H9 (cell line): Measurements from ENCODE around the gene PRKAG2. TPM values are rescaled to one million over a fixed set of nuclear protein-coding genes. Genes with fewer than 3 reads are reported as not detected.
"Not testable (repeated sequence)": the region's sequence is repeated elsewhere in the genome, so short reads cannot be mapped to it uniquely, and the experiment has no call there.

Experiments
- DNase-seq: peaks from one replicate; pipeline ENCODE4 v3.0.0-alpha.2; 2017
- H2AFZ ChIP-seq: one replicate; pipeline ENCODE4 v1.6.1; 2013; ENCODE audit warnings: mild to moderate bottlenecking, low read length, control low read depth, moderate library complexity
- H2AK5ac ChIP-seq: 2 replicates; pipeline ENCODE4 v1.6.1; 2013; ENCODE audit warnings: low read length, control low read depth, mixed read lengths; ENCODE audit not compliant: insufficient read length
- H2BK120ac ChIP-seq: one replicate; pipeline ENCODE4 v1.6.1; 2013; ENCODE audit warnings: low read depth, mild to moderate bottlenecking, low read length, control low read depth, inconsistent platforms; ENCODE audit not compliant: poor library complexity, severe bottlenecking
- H2BK12ac ChIP-seq: 2 replicates; pipeline ENCODE4 v1.6.1; 2013; ENCODE audit warnings: low read length, control low read depth, mixed read lengths, low read depth; ENCODE audit not compliant: insufficient read length
- H2BK15ac ChIP-seq: 2 replicates; pipeline ENCODE4 v1.6.1; 2013; ENCODE audit warnings: low read depth, low read length, control low read depth
- H2BK20ac ChIP-seq: one replicate; pipeline ENCODE4 v1.6.1; 2013; ENCODE audit warnings: low read depth, mild to moderate bottlenecking, low read length, control low read depth, inconsistent platforms; ENCODE audit not compliant: poor library complexity, severe bottlenecking
- H2BK5ac ChIP-seq: 2 replicates; pipeline ENCODE4 v1.6.1; 2013; ENCODE audit warnings: low read length, control low read depth, mixed read lengths; ENCODE audit not compliant: insufficient read length
- H3K14ac ChIP-seq: 2 replicates; pipeline ENCODE4 v1.6.1; 2013; ENCODE audit warnings: low read length, control low read depth; ENCODE audit not compliant: insufficient read depth
- H3K18ac ChIP-seq: 2 replicates; pipeline ENCODE4 v1.6.1; 2013; ENCODE audit warnings: low read depth, mild to moderate bottlenecking, mixed read lengths, low read length, control low read depth; ENCODE audit not compliant: insufficient read length
- H3K23ac ChIP-seq: 2 replicates; pipeline ENCODE4 v1.6.1; 2013; ENCODE audit warnings: low read length, control low read depth, mixed read lengths, low read depth; ENCODE audit not compliant: insufficient read length
- H3K23me2 ChIP-seq: 2 replicates; pipeline ENCODE4 v1.6.1; 2013; ENCODE audit warnings: low read depth, mild to moderate bottlenecking, mixed read lengths, low read length, control low read depth; ENCODE audit not compliant: insufficient read length, poor library complexity, severe bottlenecking
- H3K27ac ChIP-seq: 2 replicates; pipeline ENCODE4 v1.5.1; 2013; ENCODE audit warnings: low read length, control low read depth, mixed read lengths, low read depth; ENCODE audit not compliant: insufficient read length
- H3K27me3 ChIP-seq: 2 replicates; pipeline ENCODE4 v1.6.1; 2013; ENCODE audit warnings: low read length, control low read depth, inconsistent platforms; ENCODE audit not compliant: insufficient read depth
- H3K4ac ChIP-seq: 2 replicates; pipeline ENCODE4 v1.6.1; 2013; ENCODE audit warnings: low read depth, mild to moderate bottlenecking, control low read depth, inconsistent platforms, low read length, moderate library complexity
- H3K4me1 ChIP-seq: 2 replicates; pipeline ENCODE4 v1.6.1; 2013; ENCODE audit warnings: low read length, control low read depth, inconsistent platforms; ENCODE audit not compliant: insufficient read depth
- H3K4me2 ChIP-seq: 2 replicates; pipeline ENCODE4 v1.6.1; 2013; ENCODE audit warnings: low read length, control low read depth, mixed read lengths; ENCODE audit not compliant: insufficient read length, insufficient read depth
- H3K56ac ChIP-seq: 2 replicates; pipeline ENCODE4 v1.6.1; 2013; ENCODE audit warnings: low read depth, mild to moderate bottlenecking, mixed read lengths, low read length, control low read depth; ENCODE audit not compliant: insufficient read length
- H3K79me1 ChIP-seq: 2 replicates; pipeline ENCODE4 v1.6.1; 2013; ENCODE audit warnings: low read depth, mild to moderate bottlenecking, moderate library complexity, low read length, control low read depth, inconsistent platforms; ENCODE audit not compliant: insufficient read depth, poor library complexity, severe bottlenecking
- H3K79me2 ChIP-seq: 2 replicates; pipeline ENCODE4 v1.6.1; 2013; ENCODE audit warnings: low read length, control low read depth, inconsistent platforms; ENCODE audit not compliant: insufficient read depth
- H3K9ac ChIP-seq: 2 replicates; pipeline ENCODE4 v1.6.1; 2013; ENCODE audit warnings: low read length, control low read depth, mixed read lengths; ENCODE audit not compliant: insufficient read length; ENCODE audit errors: extremely low read depth
- H3K9me3 ChIP-seq: one replicate; pipeline ENCODE4 v1.6.1; 2013; ENCODE audit warnings: low read depth, low read length, inconsistent platforms; ENCODE audit not compliant: control insufficient read depth
- H3T11ph ChIP-seq: one replicate; pipeline ENCODE4 v1.6.1; 2013; ENCODE audit warnings: mild to moderate bottlenecking, low read length, control low read depth, inconsistent platforms
- H4K20me1 ChIP-seq: one replicate; pipeline ENCODE4 v1.6.1; 2013; ENCODE audit not compliant: control insufficient read depth, insufficient read length, insufficient read depth
- H4K5ac ChIP-seq: 2 replicates; pipeline ENCODE4 v1.6.1; 2013; ENCODE audit warnings: low read depth, mild to moderate bottlenecking, mixed read lengths, low read length, control low read depth; ENCODE audit not compliant: insufficient read length
- H4K8ac ChIP-seq: replicated peaks from 2 replicates; pipeline ENCODE4 v1.6.1; 2013; ENCODE audit warnings: low read length, control low read depth, mixed read lengths, low read depth; ENCODE audit not compliant: insufficient read length
- H4K91ac ChIP-seq: 2 replicates; pipeline ENCODE4 v1.6.1; 2013; ENCODE audit warnings: low read depth, mild to moderate bottlenecking, moderate library complexity, mixed read lengths, low read length, control low read depth; ENCODE audit not compliant: insufficient read length
- H3K27ac Mint-ChIP-seq, 3 experiments: 2 replicates in 2 of 3; 3 replicates in 1 of 3; pipeline ENCODE4 v1.8.0; 2020 to 2021; ENCODE audit warnings: mixed read lengths in 3 of 3, mild to moderate bottlenecking in 1 of 3, moderate library complexity in 1 of 3
- H3K27me3 Mint-ChIP-seq: 2 replicates; pipeline ENCODE4 v1.8.0; 2021; ENCODE audit warnings: low read depth, mild to moderate bottlenecking, moderate library complexity, mixed read lengths
- H3K36me3 Mint-ChIP-seq, 3 experiments: 2 replicates in 2 of 3; 3 replicates in 1 of 3; pipeline ENCODE4 v1.8.0; 2020 to 2021; ENCODE audit warnings: low read depth in 3 of 3, mixed read lengths in 3 of 3; ENCODE audit not compliant: insufficient read depth in 1 of 3
- H3K4me1 Mint-ChIP-seq, 2 experiments: 2 replicates each; pipeline ENCODE4 v1.8.0; 2020; ENCODE audit warnings: mixed read lengths in 2 of 2
- H3K4me3 Mint-ChIP-seq, 2 experiments: 2 replicates in 1 of 2; 3 replicates in 1 of 2; pipeline ENCODE4 v1.8.0; 2020 to 2021; ENCODE audit warnings: mild to moderate bottlenecking in 2 of 2, mixed read lengths in 2 of 2, moderate library complexity in 1 of 2
- H3K9me3 Mint-ChIP-seq, 2 experiments: 2 replicates in 1 of 2; 3 replicates in 1 of 2; pipeline ENCODE4 v1.8.0; 2020; ENCODE audit warnings: mild to moderate bottlenecking in 2 of 2, mixed read lengths in 2 of 2, moderate library complexity in 1 of 2
- WGBS: extraction: QIAGEN DNeasy Blood & Tissue Kit; methylation state at CpG from one replicate; pipeline ENCODE4 v1.1.7; 2013; ENCODE audit warnings: missing lambda C conversion rate, low lambda C conversion rate, mixed read lengths; ENCODE audit not compliant: insufficient read length; ENCODE audit errors: extremely low coverage; 5-methylcytosine and 5-hydroxymethylcytosine counted together
- total RNA-seq: library from RNA; stranded (reverse); gene quantifications from 2 replicates; pipeline ENCODE4 v1.2.1, GENCODE V29; 2021
- TF ChIP-seq, protein P1 (sequence below): fragments of 200-600 bp; sonication (generic); conservative IDR thresholded peaks from 3 replicates; pipeline ENCODE4 v1.8.0; 2021; ENCODE audit warnings: antibody characterized with exemption, mild to moderate bottlenecking

PRKAG2 gene
- total RNA-seq, 1 experiment from 2014 or later, result 11.8 TPM

DNA sequence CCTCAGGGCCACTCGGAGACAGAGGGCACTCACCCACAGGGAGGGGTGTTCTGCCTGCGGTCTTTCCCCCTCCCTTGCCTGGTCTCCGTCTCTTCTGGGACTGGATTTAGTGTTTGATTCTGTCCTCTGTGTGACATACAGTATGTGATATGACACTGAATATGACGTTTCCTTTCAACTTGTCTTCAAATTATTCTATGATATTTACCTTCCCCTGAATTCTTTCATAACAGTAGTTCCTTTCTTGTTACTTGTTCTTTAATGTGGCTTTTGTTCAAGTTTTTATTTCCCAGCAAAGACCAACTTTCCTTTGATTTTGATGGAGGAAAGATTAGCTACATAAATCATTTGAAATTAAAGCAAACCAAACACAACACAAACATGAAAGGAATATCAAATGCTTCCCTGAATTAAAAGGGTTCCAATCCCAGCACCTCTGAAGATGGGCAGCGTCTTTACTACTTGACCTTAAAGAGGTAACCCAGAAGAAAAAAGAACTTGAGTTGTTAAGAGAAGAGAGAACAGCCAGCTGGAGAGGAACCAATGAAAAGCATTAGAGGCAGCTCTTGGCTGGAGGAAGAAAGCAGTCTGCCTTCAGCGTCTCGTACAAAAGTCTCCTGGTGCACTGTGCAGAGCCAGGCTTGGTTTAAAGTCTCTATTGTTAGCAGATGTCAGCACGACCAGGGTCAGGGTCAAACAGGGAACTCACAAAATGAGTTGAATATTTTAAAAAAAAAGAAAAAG lies 338.9 kb downstream of the PRKAG2 start:
- no peaks in the 10 kb centered on the region; a peak in 2 of 5 replicates for H3K9me3 Mint-ChIP-seq
- DNase-seq, result no peak
- Histone ChIP-seq H3K27ac (no peak overlapping the region), H3K79me1 (no peaks in the 10 kb centered on the region), H2BK15ac (no peak overlapping the region), H3K79me2 (no peaks in the 10 kb centered on the region), H3K4ac (no peak overlapping the region), H2AK5ac (no peak overlapping the region), H4K8ac (no peak overlapping the region), H4K91ac (no peak overlapping the region), H3K9ac (no peak overlapping the region), H2BK20ac (no peak overlapping the region), H2AFZ (no peak overlapping the region), H3K23me2 (no peaks in the 10 kb centered on the region), H3K14ac (no peak overlapping the region), H4K5ac (no peak overlapping the region), H3K9me3 (no peaks in the 10 kb centered on the region), H3K23ac (no peak overlapping the region), H3K18ac (no peak overlapping the region), H3T11ph (no peak overlapping the region), H3K4me2 (no peak overlapping the region), H4K20me1 (no peaks in the 10 kb centered on the region), H2BK12ac (no peak overlapping the region), H2BK120ac (no peak overlapping the region), H2BK5ac (no peak overlapping the region), H3K27me3 (no peaks in the 10 kb centered on the region), H3K56ac (no peak overlapping the region), H3K4me1 (no peaks in the 10 kb centered on the region; the same call in 1 of the 2 replicates)
- peaks cover 4% of the 10 kb centered on the region; the same call in 1 of the 2 replicates for H3K27me3 Mint-ChIP-seq
- H3K4me1 Mint-ChIP-seq, result peaks cover 10 to 13% of the 10 kb centered on the region in 2 experiments
- no peak overlapping the region for H3K27ac Mint-ChIP-seq
- TF ChIP-seq, protein P1, sequence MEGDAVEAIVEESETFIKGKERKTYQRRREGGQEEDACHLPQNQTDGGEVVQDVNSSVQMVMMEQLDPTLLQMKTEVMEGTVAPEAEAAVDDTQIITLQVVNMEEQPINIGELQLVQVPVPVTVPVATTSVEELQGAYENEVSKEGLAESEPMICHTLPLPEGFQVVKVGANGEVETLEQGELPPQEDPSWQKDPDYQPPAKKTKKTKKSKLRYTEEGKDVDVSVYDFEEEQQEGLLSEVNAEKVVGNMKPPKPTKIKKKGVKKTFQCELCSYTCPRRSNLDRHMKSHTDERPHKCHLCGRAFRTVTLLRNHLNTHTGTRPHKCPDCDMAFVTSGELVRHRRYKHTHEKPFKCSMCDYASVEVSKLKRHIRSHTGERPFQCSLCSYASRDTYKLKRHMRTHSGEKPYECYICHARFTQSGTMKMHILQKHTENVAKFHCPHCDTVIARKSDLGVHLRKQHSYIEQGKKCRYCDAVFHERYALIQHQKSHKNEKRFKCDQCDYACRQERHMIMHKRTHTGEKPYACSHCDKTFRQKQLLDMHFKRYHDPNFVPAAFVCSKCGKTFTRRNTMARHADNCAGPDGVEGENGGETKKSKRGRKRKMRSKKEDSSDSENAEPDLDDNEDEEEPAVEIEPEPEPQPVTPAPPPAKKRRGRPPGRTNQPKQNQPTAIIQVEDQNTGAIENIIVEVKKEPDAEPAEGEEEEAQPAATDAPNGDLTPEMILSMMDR, result no peak
- WGBS, result no CpG with 5 or more reads among the region's 8 CpGs
- H3K36me3 Mint-ChIP-seq, result no peaks in the 10 kb centered on the region; a peak in 1 of 7 replicates
- H3K4me3 Mint-ChIP-seq, result no peak overlapping the region

GRCh38 chr7:151536178-151536577 lies 340.7 kb downstream of the PRKAG2 start:
- not testable (repeated sequence) for H3K79me2 ChIP-seq, H2AFZ ChIP-seq, H3K27ac Mint-ChIP-seq, H4K8ac ChIP-seq, H2BK120ac ChIP-seq, H3K36me3 Mint-ChIP-seq, H3K9ac ChIP-seq, H4K20me1 ChIP-seq, H3K9me3 ChIP-seq, H3K14ac ChIP-seq, H3K23me2 ChIP-seq, H2BK20ac ChIP-seq, H3K18ac ChIP-seq, H3K4me1 Mint-ChIP-seq, DNase-seq, H3K23ac ChIP-seq, H4K91ac ChIP-seq, H3K27me3 Mint-ChIP-seq, H3T11ph ChIP-seq, H3K56ac ChIP-seq, H3K79me1 ChIP-seq, H3K4me3 Mint-ChIP-seq, H2BK5ac ChIP-seq, H3K4ac ChIP-seq, H2AK5ac ChIP-seq, H3K27ac ChIP-seq, H3K9me3 Mint-ChIP-seq, H3K27me3 ChIP-seq, H2BK15ac ChIP-seq, H3K4me1 ChIP-seq, H4K5ac ChIP-seq, H2BK12ac ChIP-seq, H3K4me2 ChIP-seq
- no CpG with 5 or more reads among the region's 2 CpGs for WGBS
